HFFc6 (cell line): ENCODE results near the gene EVA1A. TPM values are rescaled to one million over a fixed set of nuclear protein-coding genes. Genes with fewer than 3 reads are reported as not detected.

Experiments
- DNase-seq: peaks from one replicate; pipeline ENCODE4 v3.0.0-alpha.2; 2018
- H3K27ac Mint-ChIP-seq: 2 replicates; pipeline ENCODE4 v1.8.0; 2020; ENCODE audit warnings: mild to moderate bottlenecking, mixed read lengths
- H3K27me3 Mint-ChIP-seq: 2 replicates; pipeline ENCODE4 v1.8.0; 2021; ENCODE audit warnings: mild to moderate bottlenecking, moderate library complexity, mixed read lengths; ENCODE audit not compliant: insufficient read depth
- H3K36me3 Mint-ChIP-seq: 2 replicates; pipeline ENCODE4 v1.8.0; 2021; ENCODE audit warnings: low read depth, mixed read lengths
- H3K4me1 Mint-ChIP-seq: 2 replicates; pipeline ENCODE4 v1.8.0; 2020; ENCODE audit warnings: low read depth, mixed read lengths
- H3K4me3 Mint-ChIP-seq: 2 replicates; pipeline ENCODE4 v1.8.0; 2020; ENCODE audit warnings: mild to moderate bottlenecking, moderate library complexity, mixed read lengths
- H3K9me3 Mint-ChIP-seq: 2 replicates; pipeline ENCODE4 v1.8.0; 2020; ENCODE audit warnings: mild to moderate bottlenecking, mixed read lengths
- total RNA-seq, 6 experiments: library from RNA; stranded (reverse); fragmentation: NEBNext Ultra II Directional; extraction: Animal tissue kit (Norgen Biotek cat#: 25700); gene quantifications; 2 replicates in 1 of 6; 3 replicates in 5 of 6; pipeline ENCODE4 v1.2.3, GENCODE V29; 2021
- TF ChIP-seq, protein P1 (sequence below): fragments of 200-600 bp; sonication (generic); IDR thresholded peaks from 2 replicates; pipeline ENCODE4 v1.5.0; 2021; ENCODE audit warnings: antibody characterized with exemption, mild to moderate bottlenecking

Gene EVA1A
- total RNA-seq, 6 experiments from 2014 or later = 61.7 to 75.2 (median 68.8) TPM

DNA sequence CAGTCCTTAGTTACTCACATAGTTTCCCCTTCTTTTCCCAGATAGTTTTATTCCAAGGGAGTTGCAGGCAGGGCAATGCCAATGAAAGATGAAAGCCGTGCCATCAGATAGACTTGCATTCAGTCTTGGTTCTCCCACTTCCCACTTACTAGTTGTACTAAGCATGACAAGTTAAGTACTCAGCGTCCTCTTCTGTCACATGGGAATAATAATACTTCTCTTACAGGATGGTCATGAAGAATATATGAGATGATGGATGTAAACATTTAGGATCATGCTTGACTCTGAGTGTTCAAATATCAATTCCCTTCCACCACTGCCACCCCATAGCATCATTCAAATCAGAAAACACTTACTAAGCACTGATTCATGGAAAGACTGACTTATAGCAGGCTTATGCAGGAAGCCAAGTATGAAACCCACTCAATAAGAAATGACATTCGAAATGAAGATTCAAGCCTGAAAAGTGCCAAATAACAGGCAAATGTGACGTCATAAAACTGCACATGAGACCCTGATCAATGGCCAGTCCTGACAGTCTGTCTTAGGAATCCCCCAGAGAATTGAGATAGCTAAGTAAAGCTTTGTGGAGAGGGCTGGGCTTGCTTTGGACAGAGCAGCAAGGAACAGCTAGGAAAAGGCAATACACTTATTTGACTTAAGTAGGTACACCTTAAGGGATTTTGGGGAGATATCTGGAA lies 11.1 kb upstream of the EVA1A start:
- Mint-ChIP-seq H3K27me3 (no peaks in the 10 kb centered on the region; the same call in none of the 2 replicates), H3K4me1 (peaks cover 42% of the 10 kb centered on the region), H3K9me3 (no peaks in the 10 kb centered on the region), H3K4me3 (no peak overlapping the region), H3K27ac (peak overlapping the region; percentile 59), H3K36me3 (no peaks in the 10 kb centered on the region)
- TF ChIP-seq, protein P1, sequence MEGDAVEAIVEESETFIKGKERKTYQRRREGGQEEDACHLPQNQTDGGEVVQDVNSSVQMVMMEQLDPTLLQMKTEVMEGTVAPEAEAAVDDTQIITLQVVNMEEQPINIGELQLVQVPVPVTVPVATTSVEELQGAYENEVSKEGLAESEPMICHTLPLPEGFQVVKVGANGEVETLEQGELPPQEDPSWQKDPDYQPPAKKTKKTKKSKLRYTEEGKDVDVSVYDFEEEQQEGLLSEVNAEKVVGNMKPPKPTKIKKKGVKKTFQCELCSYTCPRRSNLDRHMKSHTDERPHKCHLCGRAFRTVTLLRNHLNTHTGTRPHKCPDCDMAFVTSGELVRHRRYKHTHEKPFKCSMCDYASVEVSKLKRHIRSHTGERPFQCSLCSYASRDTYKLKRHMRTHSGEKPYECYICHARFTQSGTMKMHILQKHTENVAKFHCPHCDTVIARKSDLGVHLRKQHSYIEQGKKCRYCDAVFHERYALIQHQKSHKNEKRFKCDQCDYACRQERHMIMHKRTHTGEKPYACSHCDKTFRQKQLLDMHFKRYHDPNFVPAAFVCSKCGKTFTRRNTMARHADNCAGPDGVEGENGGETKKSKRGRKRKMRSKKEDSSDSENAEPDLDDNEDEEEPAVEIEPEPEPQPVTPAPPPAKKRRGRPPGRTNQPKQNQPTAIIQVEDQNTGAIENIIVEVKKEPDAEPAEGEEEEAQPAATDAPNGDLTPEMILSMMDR = no peak
- no peak for DNase-seq

DNA sequence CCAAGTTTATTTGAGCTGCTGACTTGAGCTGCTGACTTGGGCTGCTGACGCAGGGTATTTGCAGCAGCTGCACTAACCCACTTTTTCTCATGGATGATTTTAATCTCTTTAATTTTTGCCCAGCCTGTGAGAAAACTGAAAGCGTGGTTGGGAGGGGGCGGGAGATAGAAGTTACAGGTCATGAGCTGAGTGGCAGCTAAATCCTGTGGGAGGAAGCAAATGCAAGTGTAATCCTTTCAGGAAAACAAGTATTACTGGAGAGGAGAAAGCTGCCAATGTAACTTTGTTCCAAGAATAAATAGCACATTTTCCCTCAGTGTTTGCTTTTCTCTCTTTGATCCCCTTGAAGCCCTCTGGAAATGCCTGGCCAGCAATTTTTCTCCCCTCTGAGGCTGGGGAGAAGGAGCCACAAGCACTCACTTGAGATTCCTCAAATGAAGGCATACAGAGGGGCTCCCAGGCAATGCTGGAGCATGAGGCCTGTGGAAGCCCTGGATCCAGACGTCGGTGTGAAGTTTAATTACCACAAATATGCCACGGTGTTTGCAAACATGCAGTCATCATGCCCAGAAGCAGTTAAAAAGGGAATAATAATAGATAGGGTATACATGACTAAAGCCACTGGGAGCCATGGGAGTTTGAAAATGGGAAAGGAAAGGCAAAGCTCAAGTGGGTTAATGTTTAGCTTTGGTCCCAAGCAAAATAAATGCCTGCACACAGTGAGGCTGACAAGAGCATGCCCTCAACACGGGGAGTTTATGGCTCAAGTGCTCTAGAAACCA lies 10.4 kb upstream of the EVA1A start:
- H3K4me3 Mint-ChIP-seq = no peak overlapping the region; the same call in 1 of the 2 replicates
- TF ChIP-seq, protein P1 = no peak
- no peak for DNase-seq
- H3K9me3 Mint-ChIP-seq = no peaks in the 10 kb centered on the region
- peaks cover 44% of the 10 kb centered on the region for H3K4me1 Mint-ChIP-seq
- H3K27me3 Mint-ChIP-seq = no peaks in the 10 kb centered on the region; the same call in none of the 2 replicates
- H3K36me3 Mint-ChIP-seq = no peaks in the 10 kb centered on the region
- peak overlapping the region; percentile 59 for H3K27ac Mint-ChIP-seq

DNA sequence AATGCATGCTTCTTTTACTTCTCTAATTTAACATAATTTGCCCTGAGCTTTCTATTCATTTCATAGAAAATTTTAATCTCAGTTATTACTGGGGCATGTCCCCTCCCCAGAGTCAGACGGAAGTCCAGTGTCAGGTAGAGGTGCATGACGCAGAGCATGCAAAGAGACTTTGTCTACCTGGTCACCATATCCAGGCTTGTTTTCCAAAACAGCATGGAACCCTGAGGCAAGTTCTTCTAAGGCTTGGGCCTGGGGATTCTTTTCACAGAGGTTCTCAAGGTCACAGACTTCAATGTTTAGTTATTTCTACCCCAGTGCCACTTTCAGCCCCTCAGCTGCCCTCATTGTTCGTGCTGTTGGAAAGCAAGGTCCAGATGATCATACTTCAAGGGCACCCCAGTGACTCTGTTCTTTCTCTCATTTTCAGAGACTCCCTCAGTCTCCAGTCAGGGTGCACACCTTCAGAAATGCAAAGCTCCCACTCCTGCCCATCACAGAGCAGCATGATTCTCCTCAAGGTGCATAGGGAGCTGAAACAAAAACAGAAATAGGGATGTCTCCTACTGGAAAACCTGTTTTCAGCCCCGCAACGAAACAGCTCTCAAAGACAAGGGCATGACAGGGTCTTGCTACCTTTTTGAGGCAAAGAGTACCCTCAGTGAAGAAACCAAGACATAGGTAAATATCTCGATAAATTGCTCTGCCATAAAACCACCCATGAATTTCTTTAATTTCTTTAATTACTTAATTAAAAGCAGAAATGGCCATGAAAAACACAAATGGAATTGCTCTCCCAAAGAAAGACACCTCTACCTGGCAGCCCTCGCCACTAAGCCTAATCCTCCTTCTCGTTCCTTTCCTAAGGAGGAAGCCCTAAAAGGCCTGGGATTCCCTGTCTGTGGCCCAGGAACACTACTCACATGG lies 9.5 kb upstream of the EVA1A start:
- H3K27me3 Mint-ChIP-seq = no peaks in the 10 kb centered on the region; the same call in none of the 2 replicates
- no peaks in the 10 kb centered on the region for H3K9me3 Mint-ChIP-seq
- no peaks in the 10 kb centered on the region for H3K36me3 Mint-ChIP-seq
- peaks cover 52% of the 10 kb centered on the region for H3K4me1 Mint-ChIP-seq
- no peak overlapping the region for H3K27ac Mint-ChIP-seq
- TF ChIP-seq, protein P1 = no peak
- no peak for DNase-seq
- no peak overlapping the region for H3K4me3 Mint-ChIP-seq

DNA sequence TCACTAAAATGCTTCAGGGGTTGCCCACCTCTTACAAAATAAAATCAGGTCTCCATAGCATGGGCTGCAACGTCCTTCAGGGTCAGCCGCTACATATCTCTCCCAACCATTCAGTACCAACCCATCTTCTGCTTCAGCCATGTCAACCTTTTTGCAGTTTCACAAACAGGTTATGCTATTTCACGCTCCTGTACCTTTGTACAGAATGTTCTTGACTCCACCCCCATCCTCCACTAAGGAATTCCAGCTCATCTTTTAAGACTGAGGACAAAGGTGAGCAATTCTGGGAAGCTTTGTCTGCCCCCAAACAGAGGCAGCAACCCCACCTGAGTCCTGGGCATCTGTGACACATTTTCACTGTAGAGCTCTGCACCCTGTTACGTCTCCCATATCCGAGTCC lies 8.8 kb upstream of the EVA1A start:
- no peaks in the 10 kb centered on the region for H3K9me3 Mint-ChIP-seq
- no peak for DNase-seq
- no peaks in the 10 kb centered on the region; the same call in none of the 2 replicates for H3K27me3 Mint-ChIP-seq
- H3K27ac Mint-ChIP-seq = no peak overlapping the region
- H3K36me3 Mint-ChIP-seq = no peaks in the 10 kb centered on the region
- TF ChIP-seq, protein P1 = no peak
- H3K4me3 Mint-ChIP-seq = no peak overlapping the region
- peaks cover 58% of the 10 kb centered on the region for H3K4me1 Mint-ChIP-seq

DNA sequence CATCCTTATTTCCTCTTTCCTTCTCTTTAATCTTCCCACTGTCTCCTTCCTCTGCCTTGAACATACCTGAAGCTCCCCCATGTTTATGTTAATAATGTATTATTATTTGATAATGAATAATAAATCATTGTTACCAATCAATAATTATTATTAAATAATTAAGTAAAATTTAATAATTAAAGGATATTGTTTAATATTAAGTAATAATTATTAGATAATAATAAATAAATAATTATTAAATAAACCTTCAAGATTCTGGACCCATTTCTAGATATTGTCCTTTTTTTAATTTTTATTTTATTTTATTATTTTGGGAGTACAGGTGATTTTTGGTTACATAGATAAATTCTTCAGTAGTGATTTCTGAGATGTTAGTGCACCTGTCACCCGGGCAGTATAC lies 7.4 kb upstream of the EVA1A start:
- Mint-ChIP-seq H3K4me1 (peaks cover 45% of the 10 kb centered on the region), H3K9me3 (no peaks in the 10 kb centered on the region), H3K36me3 (no peaks in the 10 kb centered on the region; the same call in 1 of the 2 replicates), H3K27ac (no peak overlapping the region), H3K27me3 (no peaks in the 10 kb centered on the region; the same call in none of the 2 replicates), H3K4me3 (no peak overlapping the region)
- DNase-seq = no peak
- TF ChIP-seq, protein P1 = no peak
